ENCODE results near the gene IKZF3.
A peak's percentile ranks its signal among the peaks of the same experiment; 100 is the strongest.

IKZF3 gene

DNA sequence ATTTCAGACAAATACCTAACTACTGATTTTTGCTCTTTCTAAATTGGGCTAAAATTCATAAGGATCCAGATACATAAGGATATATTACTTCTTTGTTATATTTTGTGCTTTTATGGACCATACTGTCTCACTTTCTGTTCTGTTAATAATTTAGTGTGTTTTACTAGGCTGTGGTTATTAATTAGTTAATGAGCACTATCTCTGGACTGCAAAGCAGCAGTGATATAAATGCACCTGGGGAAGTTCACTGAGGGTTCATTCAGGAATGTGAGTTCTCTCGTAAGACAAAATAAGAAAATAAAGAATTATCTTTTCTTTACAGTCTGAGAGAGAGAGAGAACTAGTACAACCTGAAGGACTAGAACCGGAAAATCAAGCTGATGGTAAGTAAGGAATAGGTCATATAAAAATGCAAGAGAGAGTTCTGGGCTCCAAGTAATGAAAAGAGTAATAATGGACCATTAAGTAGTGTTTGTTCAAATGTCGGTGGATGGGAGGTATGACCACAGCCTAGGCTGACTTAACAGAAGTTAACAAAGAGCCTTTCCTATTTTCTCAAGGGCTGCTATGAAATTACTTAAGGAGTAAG, 55.6 kb downstream of the IKZF3 start:
- no peak for FAIRE-seq

DNA sequence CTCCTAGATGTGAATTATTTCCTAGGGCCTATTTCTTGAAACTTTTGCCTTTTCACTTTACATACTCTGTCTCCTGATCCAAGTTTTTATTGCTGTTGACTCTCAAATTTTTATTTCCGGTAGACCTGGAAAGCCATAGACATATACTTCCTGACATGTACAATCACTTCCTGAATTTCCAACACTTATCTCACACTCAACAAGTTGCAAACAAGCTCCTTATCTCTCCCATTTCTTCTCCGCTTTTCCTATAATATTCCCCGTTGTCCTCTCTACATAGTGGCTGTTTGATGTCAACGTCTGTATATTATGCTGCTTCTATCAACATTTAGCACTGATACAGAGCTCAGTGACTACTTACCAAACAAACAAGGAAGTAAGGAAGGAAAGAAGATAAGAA, 59.3 kb downstream of the IKZF3 start:
- FAIRE-seq (no peak), DNase-seq (ENCODE audit: insufficient read length, low spot score) (no peak)
- TF ChIP-seq POLR2AphosphoS5 (IDR thresholded peaks at IDR 0.05; ENCODE audit: low read depth, low read length) (no peak), SPI1 (IDR thresholded peaks at IDR 0.05; ENCODE audit: low read depth, low read length) (no peak), PAX5 (IDR thresholded peaks at IDR 0.05; ENCODE audit: insufficient read depth, low read length, severe bottlenecking) (no peak), POLR2A (IDR thresholded peaks at IDR 0.05; ENCODE audit: low read depth, low read length) (no peak), POU2F2 (IDR thresholded peaks at IDR 0.05; ENCODE audit: low read depth, low read length) (no peak), TAF1 (IDR thresholded peaks at IDR 0.05; ENCODE audit: low read depth, low read length) (no peak)

More for the DNA sequence above, 55.6 kb downstream of the IKZF3 start:
- TF ChIP-seq SPI1 (IDR thresholded peaks at IDR 0.05; ENCODE audit: low read depth, low read length) (no peak), POU2F2 (IDR thresholded peaks at IDR 0.05; ENCODE audit: low read depth, low read length) (no peak), TAF1 (IDR thresholded peaks at IDR 0.05; ENCODE audit: low read depth, low read length) (no peak), POLR2AphosphoS5 (IDR thresholded peaks at IDR 0.05; ENCODE audit: low read depth, low read length) (no peak), PAX5 (IDR thresholded peaks at IDR 0.05; ENCODE audit: insufficient read depth, low read length, severe bottlenecking) (no peak), POLR2A (IDR thresholded peaks at IDR 0.05; ENCODE audit: low read depth, low read length) (no peak)
- DNase-seq (ENCODE audit: insufficient read length, low spot score), result no peak

DNA sequence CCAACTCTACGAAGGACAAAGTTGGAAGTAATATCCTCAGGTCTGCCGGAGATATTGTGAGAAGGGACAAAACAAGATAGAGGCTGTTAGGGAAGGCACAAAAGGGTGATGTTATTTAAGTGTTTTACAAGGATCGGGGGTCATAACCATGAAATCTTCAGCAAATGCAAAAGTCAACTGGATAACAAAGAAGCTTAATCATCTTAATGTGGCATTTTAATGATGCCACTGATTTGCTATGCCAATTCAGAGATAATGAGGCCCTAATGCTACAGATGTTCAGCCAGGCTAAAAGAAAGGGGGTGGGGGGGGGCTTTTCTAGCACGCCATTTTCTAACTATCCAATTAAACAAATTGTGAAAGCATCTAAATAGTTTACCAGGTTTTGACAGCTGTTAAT, 63.1 kb downstream of the IKZF3 start:
- DNase-seq (ENCODE audit: insufficient read length, low spot score) (no peak), FAIRE-seq (no peak)
- no peak for TF ChIP-seq POLR2A (IDR thresholded peaks at IDR 0.05; ENCODE audit: low read depth, low read length)
- no peak for TF ChIP-seq TAF1 (IDR thresholded peaks at IDR 0.05; ENCODE audit: low read depth, low read length)
- TF ChIP-seq PAX5 (IDR thresholded peaks at IDR 0.05; ENCODE audit: insufficient read depth, low read length, severe bottlenecking), result no peak
- TF ChIP-seq POU2F2 (IDR thresholded peaks at IDR 0.05; ENCODE audit: low read depth, low read length), result no peak
- TF ChIP-seq SPI1 (IDR thresholded peaks at IDR 0.05; ENCODE audit: low read depth, low read length), result no peak
- TF ChIP-seq POLR2AphosphoS5 (IDR thresholded peaks at IDR 0.05; ENCODE audit: low read depth, low read length), result no peak

DNA sequence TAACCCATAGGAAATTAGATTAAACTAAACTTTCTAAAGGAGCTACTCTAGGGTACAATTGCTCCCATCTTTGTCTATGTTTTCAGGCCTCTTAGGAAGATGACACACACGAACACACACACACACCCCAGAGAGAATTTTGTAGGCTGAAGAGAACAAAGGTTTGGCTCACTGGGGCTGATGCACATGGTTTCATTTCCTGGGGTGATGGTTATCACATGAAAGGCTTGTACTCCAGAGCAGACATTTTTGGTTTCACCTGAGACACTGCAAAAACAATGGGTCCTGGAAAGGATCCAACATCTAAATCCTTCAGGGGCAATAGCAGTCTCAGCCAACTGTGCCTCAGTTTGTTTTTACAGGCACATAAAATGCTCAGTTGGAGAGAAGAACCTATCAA, 63.6 kb downstream of the IKZF3 start:
- no peak for DNase-seq (ENCODE audit: insufficient read length, low spot score)
- peak; percentile 96 for FAIRE-seq
- TF ChIP-seq POU2F2 (IDR thresholded peaks at IDR 0.05; ENCODE audit: low read depth, low read length) (no peak), PAX5 (IDR thresholded peaks at IDR 0.05; ENCODE audit: insufficient read depth, low read length, severe bottlenecking) (no peak), SPI1 (IDR thresholded peaks at IDR 0.05; ENCODE audit: low read depth, low read length) (peak; percentile 60), POLR2A (IDR thresholded peaks at IDR 0.05; ENCODE audit: low read depth, low read length) (no peak)

DNA sequence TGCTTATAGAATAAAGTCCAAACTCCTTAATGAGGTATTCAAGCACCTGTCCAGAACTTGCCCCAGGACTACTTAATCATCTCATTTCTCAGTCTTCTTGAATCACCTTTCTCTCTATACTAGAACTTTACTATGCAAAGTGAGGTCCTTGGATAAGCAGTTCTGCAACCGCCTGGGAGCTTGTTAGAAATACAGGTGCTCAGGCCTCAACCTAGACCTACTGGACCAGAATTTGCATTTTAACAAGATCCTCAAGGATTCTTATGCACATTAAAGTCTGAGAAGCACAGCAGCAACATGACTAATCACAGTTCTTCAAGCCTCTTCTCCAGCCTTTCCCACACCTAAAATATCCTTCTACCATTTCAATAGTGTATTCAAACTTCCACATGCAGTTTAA, 64.7 kb downstream of the IKZF3 start:
- DNase-seq (ENCODE audit: insufficient read length, low spot score), result no peak
- FAIRE-seq, result no peak
- TF ChIP-seq PAX5 (IDR thresholded peaks at IDR 0.05; ENCODE audit: insufficient read depth, low read length, severe bottlenecking), result no peak

DNA sequence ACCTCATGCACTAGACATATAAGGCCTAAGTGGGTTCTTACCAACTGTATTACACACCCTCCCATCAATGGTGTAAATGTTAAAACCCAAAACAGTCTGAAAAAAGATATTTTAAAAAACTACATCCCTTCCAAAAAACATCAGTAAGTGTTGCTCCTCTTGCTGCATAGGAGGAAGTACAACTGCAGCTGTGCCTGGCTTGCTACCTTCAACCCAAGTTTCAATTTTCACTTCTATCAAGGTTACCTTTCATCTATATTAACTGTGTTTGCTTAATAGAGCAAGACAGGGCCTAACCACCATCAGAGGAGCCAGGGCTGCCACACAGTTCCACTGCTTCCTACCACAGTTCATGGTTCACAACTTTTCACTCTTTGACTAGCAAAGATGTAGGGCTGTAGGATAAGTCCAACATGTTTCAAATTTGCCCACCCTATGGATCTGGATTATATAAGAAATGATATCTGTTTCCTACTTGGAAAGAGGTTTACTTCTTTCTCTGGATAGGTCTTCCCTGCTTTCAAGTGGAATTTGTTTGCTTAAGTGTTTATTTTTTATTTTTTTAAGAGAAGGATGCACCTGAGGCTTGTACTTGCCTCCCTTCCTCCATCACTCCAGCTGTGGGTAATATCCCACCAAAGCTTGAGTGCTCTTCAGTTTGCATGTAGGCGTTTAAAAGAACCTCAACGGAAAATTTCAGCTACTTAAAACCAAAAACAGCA, 69.7 kb downstream of the IKZF3 start:
- no peak for DNase-seq (ENCODE audit: insufficient read length, low spot score)
- peak; percentile 99 for FAIRE-seq
- TF ChIP-seq PAX5 (IDR thresholded peaks at IDR 0.05; ENCODE audit: insufficient read depth, low read length, severe bottlenecking), result peak; percentile 85
- peak; percentile 44; the same call in 1 of the 2 replicates for TF ChIP-seq POLR2A (IDR thresholded peaks at IDR 0.05; ENCODE audit: low read depth, low read length)
- peak; percentile 65 for TF ChIP-seq SPI1 (IDR thresholded peaks at IDR 0.05; ENCODE audit: low read depth, low read length)
- TF ChIP-seq TAF1 (IDR thresholded peaks at IDR 0.05; ENCODE audit: low read depth, low read length), result peak; percentile 39; the same call in 1 of the 2 replicates
- no peak for TF ChIP-seq POLR2AphosphoS5 (IDR thresholded peaks at IDR 0.05; ENCODE audit: low read depth, low read length)
- TF ChIP-seq POU2F2 (IDR thresholded peaks at IDR 0.05; ENCODE audit: low read depth, low read length), result peak; percentile 66

DNA sequence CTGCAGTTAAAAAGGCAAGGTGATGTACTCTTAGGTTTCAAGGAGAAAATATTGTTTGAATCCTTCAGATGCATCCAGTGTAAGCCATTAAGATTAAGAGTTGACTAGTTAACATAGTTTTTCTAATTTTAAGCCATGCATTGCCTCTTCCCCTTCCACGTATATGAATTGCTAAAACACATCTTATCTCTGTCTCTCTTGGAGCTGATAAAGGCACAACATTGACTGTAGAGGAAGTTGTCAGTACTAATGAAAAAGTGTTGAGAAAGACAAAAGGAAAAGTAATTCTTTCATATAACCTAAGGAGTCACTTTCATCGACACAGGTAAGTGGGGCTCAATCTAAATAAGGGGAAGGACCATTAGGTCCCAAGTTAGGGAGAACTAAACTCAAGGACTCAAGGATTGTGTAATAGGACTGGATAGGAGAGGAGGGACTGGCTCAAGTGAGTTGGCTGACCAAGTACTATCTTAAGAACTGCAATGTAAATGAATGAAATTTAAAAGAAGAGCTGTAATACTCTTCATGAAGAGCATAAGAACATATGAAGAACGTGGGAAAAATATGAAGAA, 70.7 kb downstream of the IKZF3 start:
- DNase-seq (ENCODE audit: insufficient read length, low spot score), result no peak
- FAIRE-seq, result no peak
- no peak for TF ChIP-seq POLR2A (IDR thresholded peaks at IDR 0.05; ENCODE audit: low read depth, low read length)
- TF ChIP-seq POU2F2 (IDR thresholded peaks at IDR 0.05; ENCODE audit: low read depth, low read length), result no peak
- TF ChIP-seq SPI1 (IDR thresholded peaks at IDR 0.05; ENCODE audit: low read depth, low read length), result no peak
- TF ChIP-seq TAF1 (IDR thresholded peaks at IDR 0.05; ENCODE audit: low read depth, low read length), result no peak
- TF ChIP-seq PAX5 (IDR thresholded peaks at IDR 0.05; ENCODE audit: insufficient read depth, low read length, severe bottlenecking), result no peak
- TF ChIP-seq POLR2AphosphoS5 (IDR thresholded peaks at IDR 0.05; ENCODE audit: low read depth, low read length), result no peak

DNA sequence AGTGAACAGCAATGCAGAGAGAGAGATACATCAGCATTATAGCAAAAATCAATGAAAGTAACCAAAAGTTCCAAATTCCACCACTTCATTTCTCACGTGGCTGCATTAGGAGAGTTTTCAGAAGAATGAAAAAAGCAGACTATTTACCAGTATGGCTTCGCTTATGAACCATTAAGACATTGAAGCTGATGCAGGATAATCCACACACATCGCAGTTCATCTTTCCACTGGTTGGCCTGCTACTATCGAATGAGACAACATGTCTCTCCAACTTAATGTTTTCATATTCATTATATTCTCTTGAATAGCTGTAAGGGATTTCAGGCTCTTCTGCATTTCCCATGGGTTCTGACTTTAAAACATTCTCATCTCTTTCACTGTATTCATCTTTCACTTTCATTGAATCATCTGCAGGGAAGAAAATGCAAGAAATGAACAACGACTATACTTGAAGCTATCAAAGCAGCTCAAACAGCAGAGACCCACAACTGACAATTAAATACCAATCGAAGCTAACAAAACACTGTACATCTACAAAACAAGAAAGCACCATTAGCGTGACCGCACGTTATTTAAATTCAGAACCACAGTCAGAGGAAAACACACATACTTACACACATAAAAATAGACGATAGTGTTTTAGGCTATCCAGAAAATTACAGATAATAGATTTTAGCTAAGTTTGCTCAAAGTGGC, 71.4 kb downstream of the IKZF3 start:
- TF ChIP-seq TAF1 (IDR thresholded peaks at IDR 0.05; ENCODE audit: low read depth, low read length) (no peak), PAX5 (IDR thresholded peaks at IDR 0.05; ENCODE audit: insufficient read depth, low read length, severe bottlenecking) (no peak), POU2F2 (IDR thresholded peaks at IDR 0.05; ENCODE audit: low read depth, low read length) (no peak), SPI1 (IDR thresholded peaks at IDR 0.05; ENCODE audit: low read depth, low read length) (no peak), POLR2A (IDR thresholded peaks at IDR 0.05; ENCODE audit: low read depth, low read length) (no peak), POLR2AphosphoS5 (IDR thresholded peaks at IDR 0.05; ENCODE audit: low read depth, low read length) (no peak)
- FAIRE-seq (peak; percentile 92), DNase-seq (ENCODE audit: insufficient read length, low spot score) (no peak)

All from GM12891 (cell line).